Endodermal cell (in vitro differentiated cells): ENCODE measurements around the gene MBP. TPM values are rescaled to one million over a fixed set of nuclear protein-coding genes. Genes with fewer than 3 reads are reported as not detected.

ENCODE experiments used
- DNase-seq: peaks from one replicate; pipeline ENCODE4 v3.0.0-alpha.2; 2017
- H3K27ac ChIP-seq: 2 replicates; pipeline ENCODE4 v1.5.1; 2013; ENCODE audit warnings: mild to moderate bottlenecking, low read depth, low read length, moderate library complexity
- H3K27me3 ChIP-seq: 2 replicates; pipeline ENCODE4 v1.6.1; 2013; ENCODE audit warnings: mild to moderate bottlenecking, low read length, moderate library complexity; ENCODE audit not compliant: insufficient read depth, control insufficient read depth, poor library complexity, severe bottlenecking
- H3K36me3 ChIP-seq: 2 replicates; pipeline ENCODE4 v1.7.0; 2013; ENCODE audit warnings: mild to moderate bottlenecking, low read length, moderate library complexity; ENCODE audit not compliant: control insufficient read depth, insufficient read depth
- H3K4me1 ChIP-seq: one replicate; pipeline ENCODE4 v1.7.0; 2013; ENCODE audit warnings: low read length; ENCODE audit not compliant: control insufficient read depth, insufficient read depth
- H3K4me3 ChIP-seq: 2 replicates; pipeline ENCODE4 v1.5.1; 2013; ENCODE audit warnings: mild to moderate bottlenecking, low read length, moderate library complexity
- H3K9ac ChIP-seq: 2 replicates; pipeline ENCODE4 v1.6.1; 2013; ENCODE audit warnings: mild to moderate bottlenecking, low read length, moderate library complexity; ENCODE audit not compliant: poor library complexity, severe bottlenecking; ENCODE audit errors: extremely low read depth
- H3K9me3 ChIP-seq: 2 replicates; pipeline ENCODE4 v1.6.1; 2013; ENCODE audit warnings: mild to moderate bottlenecking, low read length, moderate library complexity; ENCODE audit not compliant: control insufficient read depth
- H3K27ac Mint-ChIP-seq: 2 replicates; pipeline ENCODE4 v1.8.0; 2020; ENCODE audit warnings: mixed read lengths
- H3K27me3 Mint-ChIP-seq: 2 replicates; pipeline ENCODE4 v1.8.0; 2021; ENCODE audit warnings: mild to moderate bottlenecking, mixed read lengths; ENCODE audit not compliant: insufficient read depth
- H3K36me3 Mint-ChIP-seq: 2 replicates; pipeline ENCODE4 v1.8.0; 2020; ENCODE audit warnings: low read depth, mixed read lengths
- H3K4me1 Mint-ChIP-seq: 2 replicates; pipeline ENCODE4 v1.8.0; 2020; ENCODE audit warnings: mixed read lengths
- H3K4me3 Mint-ChIP-seq: 2 replicates; pipeline ENCODE4 v1.8.0; 2020; ENCODE audit warnings: mild to moderate bottlenecking, moderate library complexity, mixed read lengths
- H3K9me3 Mint-ChIP-seq: 2 replicates; pipeline ENCODE4 v1.8.0; 2020; ENCODE audit warnings: mild to moderate bottlenecking, mixed read lengths
- WGBS, 2 experiments: methylation state at CpG; one replicate each; pipeline versions ENCODE4 v1.1.5 to v1.1.7; 2013; ENCODE audit warnings: missing lambda C conversion rate in 2 of 2, mixed read lengths in 1 of 2; ENCODE audit not compliant: insufficient coverage in 1 of 2, insufficient read length in 1 of 2; 5-methylcytosine and 5-hydroxymethylcytosine counted together
- total RNA-seq, 2 donors: library from RNA; stranded (reverse); fragmentation: NEBNext Ultra II Directional in 1 of 2; extraction: Animal tissue kit (Norgen Biotek cat#: 25700) in 1 of 2; gene quantifications; 2 replicates in 1 of 2; 3 replicates in 1 of 2; pipeline ENCODE4 v1.2.1, GENCODE V29; 2021
- TF ChIP-seq, protein P1 (sequence below): fragments of 200-600 bp; sonication (generic); conservative IDR thresholded peaks from 2 replicates; pipeline ENCODE4 v1.5.0; 2021; ENCODE audit warnings: antibody characterized with exemption, mild to moderate bottlenecking

MBP gene
- total RNA-seq, 2 donors from 2014 or later: 16.3 to 19.0 TPM

DNA sequence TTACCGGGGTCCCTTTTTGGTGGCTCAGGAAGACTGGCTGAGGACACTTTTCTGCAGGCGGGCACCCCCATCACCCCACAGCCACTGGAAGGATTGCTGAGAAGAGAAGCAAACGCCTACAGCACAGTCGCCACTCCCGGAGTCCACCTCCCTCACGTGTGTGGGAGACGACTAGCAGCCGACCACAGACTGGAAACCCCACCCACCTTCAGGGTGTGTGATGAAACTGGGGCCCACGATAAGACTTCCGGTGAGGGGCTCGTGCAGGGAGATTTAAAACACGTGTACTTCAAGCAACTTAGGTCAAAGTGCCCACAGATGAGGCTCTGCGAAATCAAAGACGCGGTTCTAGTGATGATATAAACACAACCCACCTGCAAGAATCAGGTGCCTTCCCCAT is 26.3 kb downstream of the MBP start:
- H3K36me3 ChIP-seq: no peaks in the 10 kb centered on the region
- no peaks in the 10 kb centered on the region for H3K27me3 Mint-ChIP-seq
- no peaks in the 10 kb centered on the region for H3K9me3 Mint-ChIP-seq
- H3K4me3 Mint-ChIP-seq: no peak overlapping the region
- TF ChIP-seq, protein P1, sequence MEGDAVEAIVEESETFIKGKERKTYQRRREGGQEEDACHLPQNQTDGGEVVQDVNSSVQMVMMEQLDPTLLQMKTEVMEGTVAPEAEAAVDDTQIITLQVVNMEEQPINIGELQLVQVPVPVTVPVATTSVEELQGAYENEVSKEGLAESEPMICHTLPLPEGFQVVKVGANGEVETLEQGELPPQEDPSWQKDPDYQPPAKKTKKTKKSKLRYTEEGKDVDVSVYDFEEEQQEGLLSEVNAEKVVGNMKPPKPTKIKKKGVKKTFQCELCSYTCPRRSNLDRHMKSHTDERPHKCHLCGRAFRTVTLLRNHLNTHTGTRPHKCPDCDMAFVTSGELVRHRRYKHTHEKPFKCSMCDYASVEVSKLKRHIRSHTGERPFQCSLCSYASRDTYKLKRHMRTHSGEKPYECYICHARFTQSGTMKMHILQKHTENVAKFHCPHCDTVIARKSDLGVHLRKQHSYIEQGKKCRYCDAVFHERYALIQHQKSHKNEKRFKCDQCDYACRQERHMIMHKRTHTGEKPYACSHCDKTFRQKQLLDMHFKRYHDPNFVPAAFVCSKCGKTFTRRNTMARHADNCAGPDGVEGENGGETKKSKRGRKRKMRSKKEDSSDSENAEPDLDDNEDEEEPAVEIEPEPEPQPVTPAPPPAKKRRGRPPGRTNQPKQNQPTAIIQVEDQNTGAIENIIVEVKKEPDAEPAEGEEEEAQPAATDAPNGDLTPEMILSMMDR: no peak
- DNase-seq: no peak
- H3K9me3 ChIP-seq: no peaks in the 10 kb centered on the region
- H3K27me3 ChIP-seq: no peaks in the 10 kb centered on the region
- peaks cover 24% of the 10 kb centered on the region for H3K4me1 Mint-ChIP-seq
- no peak overlapping the region for H3K9ac ChIP-seq
- 89 to 91% methylated on average over 6 to 15 of the region's 15 CpGs for WGBS, 2 experiments
- H3K36me3 Mint-ChIP-seq: peaks cover 10% of the 10 kb centered on the region
- H3K4me1 ChIP-seq: no peaks in the 10 kb centered on the region
- H3K27ac ChIP-seq: no peak overlapping the region
- H3K4me3 ChIP-seq: no peak overlapping the region
- H3K27ac Mint-ChIP-seq: no peak overlapping the region

DNA sequence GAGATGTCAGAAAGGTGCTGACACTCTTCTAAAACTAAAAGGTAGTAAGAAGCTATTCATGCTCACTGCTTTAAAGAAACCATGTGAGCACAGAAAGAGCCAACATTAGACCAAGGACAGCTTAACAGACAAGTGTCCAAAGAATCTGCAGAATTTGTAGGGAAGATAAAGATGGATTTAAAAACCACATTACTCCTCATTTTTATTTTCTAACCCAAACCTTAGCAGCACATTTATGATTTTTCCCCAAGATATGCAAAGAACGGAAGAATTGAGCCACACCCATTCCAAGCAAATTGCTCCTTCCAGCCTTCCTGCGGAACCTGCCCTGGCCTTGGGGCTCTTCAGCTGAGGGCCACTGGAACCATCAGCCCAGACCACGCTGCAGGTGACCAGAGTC is 26.9 kb downstream of the MBP start:
- DNase-seq: no peak
- Histone ChIP-seq H3K9ac (no peak overlapping the region), H3K36me3 (no peaks in the 10 kb centered on the region), H3K27ac (no peak overlapping the region), H3K4me1 (no peaks in the 10 kb centered on the region), H3K4me3 (no peak overlapping the region), H3K27me3 (no peaks in the 10 kb centered on the region), H3K9me3 (no peaks in the 10 kb centered on the region)
- no peaks in the 10 kb centered on the region for H3K27me3 Mint-ChIP-seq
- WGBS, 2 experiments: 96 to 100% methylated on average over 2 to 3 of the region's 3 CpGs
- TF ChIP-seq, protein P1: no peak
- H3K36me3 Mint-ChIP-seq: peaks cover 10% of the 10 kb centered on the region
- H3K4me3 Mint-ChIP-seq: no peak overlapping the region
- H3K4me1 Mint-ChIP-seq: peaks cover 23% of the 10 kb centered on the region
- H3K9me3 Mint-ChIP-seq: no peaks in the 10 kb centered on the region
- H3K27ac Mint-ChIP-seq: no peak overlapping the region

DNA sequence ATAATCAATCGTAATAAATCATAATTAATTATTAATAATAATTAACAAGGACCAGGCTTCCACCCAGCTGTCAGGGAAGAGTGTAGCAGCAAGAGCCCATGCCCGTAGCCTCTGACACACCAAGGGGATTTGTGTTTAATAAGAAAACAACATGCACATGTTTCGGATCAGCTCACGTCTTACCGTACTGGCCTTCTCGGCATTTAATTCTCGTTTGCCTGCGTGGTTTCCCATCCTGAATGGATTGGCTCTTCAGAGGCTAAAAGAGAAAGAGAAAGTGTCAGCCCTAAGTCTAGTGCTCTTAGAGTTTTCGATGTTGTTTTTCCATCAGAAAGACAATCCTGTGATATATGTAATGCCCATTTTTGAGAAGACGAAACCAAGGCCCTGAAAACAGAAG is 27.6 kb downstream of the MBP start:
- TF ChIP-seq, protein P1: no peak
- Mint-ChIP-seq H3K36me3 (peaks cover 11% of the 10 kb centered on the region), H3K9me3 (no peaks in the 10 kb centered on the region), H3K27ac (no peak overlapping the region), H3K4me3 (no peak overlapping the region), H3K4me1 (peaks cover 24% of the 10 kb centered on the region), H3K27me3 (no peaks in the 10 kb centered on the region)
- Histone ChIP-seq H3K9me3 (no peaks in the 10 kb centered on the region), H3K9ac (no peak overlapping the region), H3K4me3 (no peak overlapping the region), H3K36me3 (no peaks in the 10 kb centered on the region), H3K4me1 (no peaks in the 10 kb centered on the region), H3K27ac (no peak overlapping the region), H3K27me3 (no peaks in the 10 kb centered on the region)
- WGBS, 2 experiments: 93 to 96% methylated on average over 9 of the region's 10 CpGs
- DNase-seq: no peak
